Dendritic cell treated with granulocyte-macrophage colony-stimulating factor and Interleukin-4, amounts not matched to agents 40 ng/mL and 50 ng/mL, for 4 days (primary cell): Measurements from ENCODE around the gene CFB.

Source experiments
- H3K27ac Mint-ChIP-seq: one replicate; pipeline ENCODE4 v1.8.0; 2022; ENCODE audit warnings: mild to moderate bottlenecking, mixed read lengths
- H3K27me3 Mint-ChIP-seq: one replicate; pipeline ENCODE4 v1.8.0; 2022; ENCODE audit warnings: mild to moderate bottlenecking, mixed read lengths
- H3K36me3 Mint-ChIP-seq: one replicate; pipeline ENCODE4 v1.8.0; 2022; ENCODE audit warnings: low read depth, mixed read lengths
- H3K4me1 Mint-ChIP-seq: one replicate; pipeline ENCODE4 v1.8.0; 2022; ENCODE audit warnings: low read depth, mixed read lengths
- H3K4me3 Mint-ChIP-seq: one replicate; pipeline ENCODE4 v1.8.0; 2022; ENCODE audit warnings: mild to moderate bottlenecking, moderate library complexity, mixed read lengths
- H3K9me3 Mint-ChIP-seq: one replicate; pipeline ENCODE4 v1.8.0; 2022; ENCODE audit warnings: mixed read lengths
- intact Hi-C: fragments of 100-400 bp; cut with micrococcal nuclease; formaldehyde crosslinking; loops from one replicate; pipeline ENCODE4 v1.15.0; 2022

Gene CFB

DNA sequence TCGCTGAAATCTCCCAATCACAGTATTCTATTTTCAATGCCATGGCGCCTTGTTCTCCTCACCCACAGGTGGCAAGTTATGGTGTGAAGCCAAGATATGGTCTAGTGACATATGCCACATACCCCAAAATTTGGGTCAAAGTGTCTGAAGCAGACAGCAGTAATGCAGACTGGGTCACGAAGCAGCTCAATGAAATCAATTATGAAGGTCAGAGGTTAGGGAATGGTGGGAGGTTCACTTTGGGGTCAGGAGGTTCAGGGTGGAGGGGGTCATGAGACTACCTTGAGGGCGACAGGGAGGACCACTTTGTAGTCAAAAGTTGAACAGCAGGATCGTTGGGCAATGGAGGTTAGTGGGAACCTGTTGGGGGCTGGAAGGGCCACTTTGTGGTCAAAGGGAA lies 2.4 kb downstream of the CFB start:
- intact Hi-C loops = no loop called here
- Mint-ChIP-seq H3K4me3 (no peak overlapping the region), H3K36me3 (peaks cover 97% of the 10 kb centered on the region), H3K9me3 (no peaks in the 10 kb centered on the region), H3K27ac (no peak overlapping the region), H3K27me3 (peaks cover 18% of the 10 kb centered on the region), H3K4me1 (peaks cover 69% of the 10 kb centered on the region)

DNA sequence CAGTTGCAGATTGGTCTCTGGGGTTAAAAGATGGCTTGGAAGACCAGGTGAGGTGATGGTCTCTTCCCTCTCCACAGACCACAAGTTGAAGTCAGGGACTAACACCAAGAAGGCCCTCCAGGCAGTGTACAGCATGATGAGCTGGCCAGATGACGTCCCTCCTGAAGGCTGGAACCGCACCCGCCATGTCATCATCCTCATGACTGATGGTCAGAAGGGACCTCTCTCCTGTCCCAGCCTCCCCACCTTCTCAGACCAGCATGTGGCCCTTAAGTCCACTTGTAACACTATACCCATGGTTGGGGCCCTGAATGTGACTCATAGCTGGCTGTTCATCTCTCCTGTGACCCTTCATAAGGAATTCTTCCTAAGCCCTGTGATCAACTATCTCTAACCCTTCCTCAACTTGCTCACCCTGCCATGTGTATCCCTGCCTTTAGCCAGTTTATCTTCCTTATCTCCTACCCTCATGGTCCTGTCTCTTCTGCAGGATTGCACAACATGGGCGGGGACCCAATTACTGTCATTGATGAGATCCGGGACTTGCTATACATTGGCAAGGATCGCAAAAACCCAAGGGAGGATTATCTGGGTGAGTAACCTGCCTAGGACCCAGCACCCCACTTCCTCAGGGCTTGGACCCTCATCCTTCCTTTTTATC lies 3.0 kb downstream of the CFB start:
- Mint-ChIP-seq H3K4me3 (no peak overlapping the region), H3K27me3 (peaks cover 16% of the 10 kb centered on the region), H3K9me3 (no peaks in the 10 kb centered on the region), H3K27ac (peak overlapping the region; percentile 8), H3K36me3 (peaks cover 97% of the 10 kb centered on the region), H3K4me1 (peaks cover 69% of the 10 kb centered on the region)
- intact Hi-C loops = no loop called here

DNA sequence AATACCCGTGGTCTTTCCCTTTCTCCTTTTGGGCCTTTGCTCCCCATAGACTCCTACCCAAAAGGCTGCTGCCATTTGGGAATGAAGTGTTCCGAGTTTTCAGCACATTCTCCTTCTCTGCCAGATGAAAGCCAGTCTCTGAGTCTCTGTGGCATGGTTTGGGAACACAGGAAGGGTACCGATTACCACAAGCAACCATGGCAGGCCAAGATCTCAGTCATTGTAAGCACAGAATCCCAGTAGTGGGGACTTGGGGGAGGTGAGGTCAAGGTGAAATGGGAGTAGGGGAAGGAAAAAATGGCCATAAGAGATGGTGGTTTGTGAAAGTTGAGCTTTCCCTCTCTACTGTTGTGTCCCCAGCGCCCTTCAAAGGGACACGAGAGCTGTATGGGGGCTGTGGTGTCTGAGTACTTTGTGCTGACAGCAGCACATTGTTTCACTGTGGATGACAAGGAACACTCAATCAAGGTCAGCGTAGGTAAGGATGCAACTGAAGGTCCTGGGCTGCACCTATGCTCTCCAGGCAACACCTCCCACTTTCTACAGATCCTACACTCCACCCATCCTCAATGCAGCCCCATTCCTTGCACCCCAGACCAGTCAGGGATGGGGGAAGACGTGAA lies 4.1 kb downstream of the CFB start:
- Mint-ChIP-seq H3K9me3 (no peaks in the 10 kb centered on the region), H3K4me3 (no peak overlapping the region), H3K27me3 (peaks cover 10% of the 10 kb centered on the region), H3K27ac (no peak overlapping the region), H3K4me1 (peaks cover 69% of the 10 kb centered on the region), H3K36me3 (peaks cover 97% of the 10 kb centered on the region)
- intact Hi-C loops = no loop called here

DNA sequence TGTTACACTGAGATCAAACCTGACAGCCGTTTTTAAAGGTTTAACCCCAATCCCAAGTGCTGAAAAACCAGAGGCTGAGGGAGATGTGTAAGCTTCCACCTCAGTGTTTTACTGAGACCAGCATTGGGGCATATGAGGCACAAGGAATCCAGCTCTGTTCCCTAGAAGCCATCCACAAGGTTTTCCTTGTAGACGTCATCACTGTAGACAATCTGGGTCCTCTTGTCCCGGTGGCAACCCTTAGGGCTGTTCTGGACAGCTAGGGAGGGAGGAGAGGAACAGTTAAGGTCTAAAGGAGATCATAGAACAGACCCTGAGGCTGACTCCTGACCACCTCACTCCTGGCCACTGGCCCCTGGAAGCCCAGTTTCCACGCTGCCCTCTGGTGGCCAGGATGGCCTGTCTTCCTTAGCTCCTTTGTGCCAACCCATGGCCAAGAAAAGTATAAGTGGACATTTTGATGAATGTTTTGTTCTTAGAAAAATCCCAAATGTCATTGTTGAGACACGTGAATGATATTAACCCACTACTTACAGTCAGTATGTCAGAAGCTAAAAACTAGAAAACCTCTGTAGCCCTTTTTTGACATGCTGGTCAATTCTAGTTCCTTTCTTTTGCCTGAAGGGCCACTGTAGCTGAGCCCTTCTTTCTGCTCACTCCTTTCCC lies 6.4 kb downstream of the CFB start:
- Mint-ChIP-seq H3K9me3 (no peaks in the 10 kb centered on the region), H3K27me3 (peaks cover 7% of the 10 kb centered on the region), H3K4me3 (no peak overlapping the region), H3K27ac (peak overlapping the region; percentile 47), H3K36me3 (peaks cover 97% of the 10 kb centered on the region), H3K4me1 (peaks cover 48% of the 10 kb centered on the region)
- intact Hi-C loops = no loop called here

DNA sequence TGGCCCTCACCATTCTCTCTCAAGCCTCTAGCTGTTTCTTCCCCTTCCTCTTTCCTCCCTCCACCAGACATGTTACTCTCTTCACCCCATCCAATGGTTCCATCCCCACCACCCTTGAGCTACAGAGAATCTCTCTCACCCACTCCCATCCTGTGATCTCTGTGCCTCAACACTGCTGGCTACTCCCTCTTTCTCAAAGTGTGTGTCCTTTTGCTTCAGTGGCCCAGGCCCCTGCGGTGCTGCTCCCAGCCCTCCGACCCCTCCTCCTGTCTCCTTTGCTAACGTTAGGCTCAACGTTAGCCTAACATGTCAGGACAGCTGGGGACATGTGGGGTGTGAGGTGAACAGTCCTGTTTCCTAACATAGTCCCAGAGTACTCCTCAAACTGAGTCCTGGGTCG lies 7.0 kb downstream of the CFB start:
- Mint-ChIP-seq H3K27me3 (peaks cover 2% of the 10 kb centered on the region), H3K4me3 (no peak overlapping the region), H3K4me1 (peaks cover 49% of the 10 kb centered on the region), H3K9me3 (no peaks in the 10 kb centered on the region), H3K36me3 (peaks cover 95% of the 10 kb centered on the region), H3K27ac (peak overlapping the region; percentile 47)
- intact Hi-C loops = no loop called here

DNA sequence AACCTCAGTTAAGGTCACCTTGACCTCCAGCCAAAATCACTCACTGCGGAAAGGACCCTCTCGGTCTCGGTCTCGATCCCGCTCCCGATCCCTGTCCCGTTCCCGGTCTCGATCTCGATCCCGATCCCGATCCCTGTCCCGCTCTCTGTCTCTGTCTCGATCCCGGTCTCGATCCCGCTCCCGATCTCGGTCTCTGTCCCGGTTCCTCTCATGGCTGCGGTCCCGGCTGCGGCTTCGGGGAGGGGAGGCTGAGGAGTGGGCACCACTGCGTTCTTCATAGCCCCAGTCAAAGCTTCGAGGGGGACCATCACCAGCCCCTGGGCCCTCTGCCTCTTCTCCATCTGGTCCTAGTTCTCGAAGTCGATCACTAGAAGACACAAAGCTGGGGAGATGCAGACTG lies 8.6 kb downstream of the CFB start:
- H3K4me1 Mint-ChIP-seq = peaks cover 47% of the 10 kb centered on the region
- H3K27ac Mint-ChIP-seq = peak overlapping the region; percentile 47
- no peaks in the 10 kb centered on the region for H3K9me3 Mint-ChIP-seq
- H3K27me3 Mint-ChIP-seq = no peaks in the 10 kb centered on the region
- no peak overlapping the region for H3K4me3 Mint-ChIP-seq
- peaks cover 91% of the 10 kb centered on the region for H3K36me3 Mint-ChIP-seq
- intact Hi-C loops = no loop called here

DNA sequence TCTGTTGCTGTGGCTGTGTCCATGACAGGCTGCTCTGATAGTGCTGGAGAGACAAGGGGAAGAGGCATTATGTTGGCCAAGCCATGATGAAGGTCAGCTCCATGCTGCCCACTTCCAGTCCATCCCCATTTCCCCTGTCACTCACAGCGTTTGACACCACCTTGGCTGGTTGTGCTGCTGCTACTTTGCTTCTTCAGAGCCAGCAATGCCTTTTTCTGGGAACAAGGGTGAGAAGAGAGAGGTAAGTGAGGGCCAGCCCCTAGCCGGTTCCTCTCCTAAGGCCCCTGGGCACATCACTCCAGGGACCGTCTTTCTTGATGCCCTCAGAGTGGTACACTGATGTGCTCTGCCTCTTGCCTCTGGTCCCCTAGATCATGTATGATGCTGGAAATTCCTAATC lies 10.9 kb downstream of the CFB start:
- no peak overlapping the region for H3K4me3 Mint-ChIP-seq
- no peaks in the 10 kb centered on the region for H3K9me3 Mint-ChIP-seq
- intact Hi-C loops = loop anchor here (5.0 kb wide), 1 partner anchor 59 kb away; the partner anchor contains the start of gene EHMT2
- peaks cover 62% of the 10 kb centered on the region for H3K4me1 Mint-ChIP-seq
- peaks cover 91% of the 10 kb centered on the region for H3K36me3 Mint-ChIP-seq
- no peak overlapping the region for H3K27ac Mint-ChIP-seq
- no peaks in the 10 kb centered on the region for H3K27me3 Mint-ChIP-seq

DNA sequence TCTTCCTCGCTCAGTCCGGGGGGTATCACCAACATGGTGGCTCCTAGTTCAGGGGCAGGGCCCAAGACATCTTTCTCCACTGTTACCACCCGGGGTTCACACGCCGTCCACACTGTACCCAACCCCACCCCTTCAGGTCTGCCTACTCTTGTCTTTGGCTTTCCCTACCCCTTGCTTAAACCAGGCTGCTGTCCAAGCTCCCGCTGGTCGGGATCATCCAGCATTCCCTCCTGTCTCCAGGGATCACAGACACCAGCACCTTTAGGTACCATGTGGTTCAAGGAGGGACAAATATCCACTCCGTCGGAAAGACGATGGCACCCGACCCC lies 12.5 kb downstream of the CFB start:
- H3K4me1 Mint-ChIP-seq = peaks cover 56% of the 10 kb centered on the region

DNA sequence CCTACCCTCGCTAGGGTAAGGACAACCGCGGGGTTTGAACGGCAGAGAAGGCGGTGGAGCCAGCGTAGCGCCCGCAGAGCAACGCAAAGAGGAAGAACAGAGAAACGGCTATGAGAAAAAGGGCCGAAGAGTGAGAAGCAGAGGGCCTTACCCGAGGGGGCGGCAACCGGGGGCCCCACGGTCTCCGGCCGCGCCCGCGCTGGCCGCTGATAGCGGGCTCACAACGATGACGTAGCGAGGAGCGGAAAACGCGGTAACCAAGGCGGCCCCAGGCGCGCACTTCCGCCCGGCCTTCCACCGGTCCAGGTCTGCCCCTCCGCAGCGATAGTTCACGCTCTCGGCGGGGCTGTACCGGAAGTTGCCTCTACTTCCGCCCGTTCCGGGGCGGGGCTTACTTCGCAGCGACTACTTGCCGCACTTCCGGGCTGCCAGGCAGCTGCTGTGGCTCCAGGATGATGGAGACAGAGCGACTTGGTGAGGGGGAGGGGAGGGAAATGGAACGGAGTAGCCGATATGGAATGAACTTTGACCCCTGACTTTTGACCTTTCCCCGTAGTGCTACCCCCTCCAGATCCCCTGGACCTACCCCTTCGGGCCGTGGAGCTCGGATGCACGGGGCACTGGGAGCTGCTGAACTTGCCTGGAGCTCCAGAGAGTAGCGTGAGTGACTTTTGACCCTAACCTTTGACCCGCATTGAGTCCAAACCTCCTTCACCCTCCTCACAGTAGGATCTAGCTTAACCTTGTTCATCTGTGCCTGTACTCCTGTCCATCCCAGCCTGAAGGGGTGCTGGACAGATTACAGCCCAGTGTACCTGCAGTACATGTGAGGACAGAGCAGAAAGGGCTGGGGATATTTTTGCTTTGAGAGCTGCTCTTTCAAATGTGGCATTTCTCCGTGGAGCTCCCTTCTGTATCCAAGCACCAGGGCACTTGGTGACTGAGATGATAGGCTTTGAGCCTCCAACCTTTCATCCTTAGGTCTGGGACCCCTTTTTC lies 13.1 kb downstream of the CFB start, which contains the start of the genes NELFE and SKIC2:
NELFE (minus strand) TSS at position 231 of the 999 bp plus-strand sequence. CDS start 525 bp downstream, outside the sequence.
SKIC2 (plus strand) TSS at position 435 of the 999 bp plus-strand sequence; CDS start at position 453, 18 bp downstream.
- Mint-ChIP-seq H3K4me3 (peak within 1 kb of the TSS; percentile 90), H3K9me3 (no peaks in the 10 kb centered on the region), H3K27ac (peak within 1 kb of the TSS; percentile 92), H3K36me3 (peaks cover 94% of the 10 kb centered on the region), H3K4me1 (peaks cover 49% of the 10 kb centered on the region), H3K27me3 (no peaks in the 10 kb centered on the region)
- intact Hi-C loops = loop anchor here (1.0 to 5.0 kb wide), 2 partner anchors 13 to 62 kb away; partner anchors contain the start of genes DXO and EHMT2

More for the DNA sequence above, 12.5 kb downstream of the CFB start:
- Mint-ChIP-seq H3K4me3 (peak overlapping the region; percentile 90), H3K9me3 (no peaks in the 10 kb centered on the region), H3K27me3 (no peaks in the 10 kb centered on the region), H3K36me3 (peaks cover 94% of the 10 kb centered on the region), H3K27ac (peak overlapping the region; percentile 92)
- intact Hi-C loops = loop anchor here (5.0 kb wide), 1 partner anchor 61 kb away; the partner anchor contains the start of gene EHMT2

DNA sequence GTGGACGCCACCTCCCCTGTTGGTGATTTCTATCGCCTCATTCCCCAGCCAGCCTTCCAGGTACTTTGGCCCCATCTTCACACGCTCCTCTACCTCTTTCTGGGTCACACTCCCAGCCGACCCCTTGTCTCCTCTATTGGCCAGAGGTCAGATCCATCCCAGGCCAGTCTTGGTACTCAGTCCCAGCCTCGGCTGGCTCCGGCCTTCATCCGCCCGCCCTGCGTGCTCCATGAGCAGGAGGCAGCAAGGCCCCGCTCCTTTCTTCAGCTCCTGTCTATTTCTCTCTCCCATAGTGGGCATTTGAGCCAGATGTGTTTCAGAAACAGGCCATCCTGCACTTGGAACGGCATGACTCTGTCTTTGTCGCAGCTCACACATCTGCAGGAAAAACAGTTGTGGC lies 15.7 kb downstream of the CFB start:
- intact Hi-C loops = no loop called here
- H3K4me1 Mint-ChIP-seq = peaks cover 39% of the 10 kb centered on the region
- H3K4me3 Mint-ChIP-seq = no peak overlapping the region
- H3K27me3 Mint-ChIP-seq = no peaks in the 10 kb centered on the region
- H3K9me3 Mint-ChIP-seq = no peaks in the 10 kb centered on the region
- no peak overlapping the region for H3K27ac Mint-ChIP-seq
- peaks cover 94% of the 10 kb centered on the region for H3K36me3 Mint-ChIP-seq

DNA sequence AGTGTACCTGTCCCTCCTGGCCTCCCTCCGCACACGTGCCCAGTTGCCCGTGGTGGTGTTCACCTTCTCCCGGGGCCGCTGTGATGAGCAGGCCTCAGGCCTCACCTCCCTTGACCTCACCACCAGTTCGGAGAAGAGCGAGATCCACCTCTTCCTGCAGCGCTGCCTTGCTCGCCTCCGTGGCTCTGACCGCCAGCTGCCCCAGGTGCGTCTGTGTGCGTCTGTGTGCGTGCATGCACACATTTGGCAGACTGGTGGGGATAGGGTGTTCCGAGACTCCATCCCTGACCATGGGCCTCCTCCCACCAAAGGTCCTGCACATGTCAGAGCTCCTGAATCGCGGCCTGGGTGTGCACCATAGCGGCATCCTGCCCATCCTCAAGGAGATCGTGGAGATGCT lies 18.0 kb downstream of the CFB start:
- Mint-ChIP-seq H3K27ac (no peak overlapping the region), H3K9me3 (no peaks in the 10 kb centered on the region), H3K36me3 (peaks cover 98% of the 10 kb centered on the region), H3K4me1 (peaks cover 26% of the 10 kb centered on the region), H3K27me3 (no peaks in the 10 kb centered on the region), H3K4me3 (no peak overlapping the region)
- intact Hi-C loops = no loop called here

DNA sequence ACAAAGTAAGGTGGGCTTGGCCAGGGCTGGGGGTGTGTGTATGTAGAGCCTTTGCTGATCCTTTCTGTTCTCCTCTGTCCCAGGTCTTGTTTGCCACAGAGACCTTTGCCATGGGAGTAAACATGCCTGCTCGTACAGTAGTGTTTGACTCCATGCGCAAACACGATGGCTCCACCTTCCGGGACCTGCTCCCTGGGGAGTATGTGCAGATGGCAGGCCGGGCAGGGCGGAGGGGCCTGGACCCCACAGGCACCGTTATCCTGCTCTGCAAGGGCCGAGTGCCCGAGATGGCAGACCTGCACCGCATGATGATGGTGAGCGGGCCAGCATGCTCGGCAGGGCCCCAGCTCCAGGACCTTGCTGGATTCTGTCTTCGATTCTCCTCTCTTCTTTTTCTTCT lies 19.8 kb downstream of the CFB start:
- intact Hi-C loops = no loop called here
- Mint-ChIP-seq H3K4me1 (peaks cover 19% of the 10 kb centered on the region), H3K36me3 (peaks cover 100% of the 10 kb centered on the region), H3K4me3 (no peak overlapping the region), H3K27ac (no peak overlapping the region), H3K9me3 (no peaks in the 10 kb centered on the region), H3K27me3 (no peaks in the 10 kb centered on the region)

DNA sequence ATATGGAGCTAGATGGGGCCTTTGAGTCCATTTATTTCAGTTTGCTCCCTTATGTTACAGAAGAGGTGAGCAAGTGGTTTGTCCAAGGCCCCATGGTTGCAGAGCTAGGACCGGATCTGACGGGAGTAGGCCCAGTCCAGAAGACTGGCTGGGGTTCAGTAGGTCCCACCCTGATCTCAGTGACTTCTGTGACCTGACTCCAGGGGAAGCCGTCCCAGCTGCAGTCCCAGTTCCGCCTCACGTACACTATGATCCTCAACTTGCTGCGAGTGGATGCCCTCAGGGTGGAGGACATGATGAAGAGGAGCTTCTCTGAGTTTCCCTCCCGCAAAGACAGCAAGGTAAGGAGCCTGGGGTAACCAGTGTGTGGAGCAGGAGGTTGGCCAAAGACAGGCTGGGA lies 20.6 kb downstream of the CFB start:
- Mint-ChIP-seq H3K9me3 (no peaks in the 10 kb centered on the region), H3K4me1 (peaks cover 25% of the 10 kb centered on the region), H3K36me3 (peaks cover 93% of the 10 kb centered on the region), H3K27ac (no peak overlapping the region), H3K27me3 (no peaks in the 10 kb centered on the region), H3K4me3 (no peak overlapping the region)
- intact Hi-C loops = no loop called here
